Activated T-cell treated with anti-CD3 and anti-CD28 coated beads for 48 hours (primary cell): ENCODE data around the gene KIF13A.
A peak's percentile ranks its signal among the peaks of the same experiment; 100 is the strongest.
"Not testable (repeated sequence)": the region's sequence is repeated elsewhere in the genome, so short reads cannot be mapped to it uniquely, and the experiment has no call there.

Experiments used
- DNase-seq: peaks from one replicate; pipeline ENCODE4 v3.0.0-alpha.2; 2020; ENCODE audit warnings: low read depth

The KIF13A gene

DNA sequence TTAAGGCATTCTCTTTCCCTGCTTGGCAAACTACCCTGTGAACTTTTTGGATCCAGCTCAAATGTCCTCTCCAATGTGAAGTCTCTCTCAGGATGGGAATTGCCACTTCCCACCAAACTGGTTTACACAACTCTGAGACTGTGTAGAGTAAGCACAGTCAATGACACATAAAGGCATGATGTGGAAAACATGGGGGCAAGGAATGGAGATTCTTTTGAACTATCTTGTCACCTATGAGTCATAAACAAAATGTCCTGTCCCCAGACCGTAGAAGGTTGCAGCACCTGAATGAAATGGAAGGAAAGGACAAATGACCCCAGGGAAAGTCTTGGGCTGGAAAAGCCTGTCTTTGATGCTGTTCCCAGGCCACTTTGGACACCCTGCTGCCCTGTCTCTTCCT lies 11.0 kb upstream of the KIF13A start:
- no peak for DNase-seq

DNA sequence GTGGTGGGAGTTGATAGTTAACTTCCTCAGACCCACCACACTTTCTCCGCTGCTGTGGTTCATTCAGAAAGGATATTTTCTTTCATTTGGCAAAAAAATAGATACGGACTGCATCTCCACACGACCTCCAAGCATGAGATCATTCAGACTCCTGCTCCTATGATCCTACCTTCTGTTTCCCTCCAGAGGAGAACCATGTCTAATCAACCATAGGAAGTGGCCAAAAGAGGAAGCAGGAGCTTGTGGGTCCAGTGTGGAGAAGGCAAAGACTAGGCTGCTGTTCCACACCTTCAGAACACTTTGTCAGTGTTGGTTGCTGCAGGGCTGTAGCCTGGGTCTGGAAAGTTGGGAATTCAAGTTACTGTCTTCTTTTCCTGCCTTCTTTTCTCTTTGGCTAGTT lies 10.6 kb upstream of the KIF13A start:
- DNase-seq = no peak

DNA sequence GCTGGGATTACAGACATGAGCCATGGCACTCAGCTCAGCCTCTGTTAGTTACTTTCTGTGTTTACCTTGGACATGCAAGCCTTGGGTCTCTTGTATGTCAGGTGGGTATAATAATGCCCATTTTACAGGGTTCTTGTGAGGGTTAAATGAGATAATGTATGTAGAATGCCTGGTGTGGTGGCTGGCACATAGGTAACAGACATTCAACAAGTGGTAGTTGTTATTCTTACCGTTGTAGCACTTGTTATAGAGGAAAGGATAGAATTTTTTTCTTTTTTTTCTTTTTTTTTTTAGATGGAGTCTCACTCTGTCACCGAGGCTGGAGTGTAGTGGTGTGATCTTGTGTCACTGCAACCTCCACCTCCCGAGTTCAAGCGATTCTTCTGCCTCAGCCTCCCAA lies 8.0 kb upstream of the KIF13A start:
- DNase-seq = no peak

DNA sequence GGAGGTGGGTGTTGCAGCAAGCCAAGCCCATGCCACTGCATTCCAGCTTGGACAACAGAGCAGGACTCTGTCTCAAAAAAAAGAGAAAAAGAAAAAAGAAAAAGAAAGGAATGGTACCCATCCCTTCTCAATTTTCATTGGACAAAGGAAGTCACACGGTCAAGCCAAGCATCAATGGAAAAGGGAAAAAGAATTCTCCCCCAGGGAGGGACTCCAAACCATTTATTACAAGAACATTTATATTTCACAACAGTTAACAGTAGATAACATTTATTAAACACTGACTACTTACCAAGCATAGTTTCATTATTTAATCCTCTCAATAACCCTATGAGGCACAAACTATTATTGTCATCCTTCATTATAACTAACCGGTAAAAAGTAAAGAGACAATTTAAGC lies 6.6 kb upstream of the KIF13A start:
- DNase-seq = no peak

DNA sequence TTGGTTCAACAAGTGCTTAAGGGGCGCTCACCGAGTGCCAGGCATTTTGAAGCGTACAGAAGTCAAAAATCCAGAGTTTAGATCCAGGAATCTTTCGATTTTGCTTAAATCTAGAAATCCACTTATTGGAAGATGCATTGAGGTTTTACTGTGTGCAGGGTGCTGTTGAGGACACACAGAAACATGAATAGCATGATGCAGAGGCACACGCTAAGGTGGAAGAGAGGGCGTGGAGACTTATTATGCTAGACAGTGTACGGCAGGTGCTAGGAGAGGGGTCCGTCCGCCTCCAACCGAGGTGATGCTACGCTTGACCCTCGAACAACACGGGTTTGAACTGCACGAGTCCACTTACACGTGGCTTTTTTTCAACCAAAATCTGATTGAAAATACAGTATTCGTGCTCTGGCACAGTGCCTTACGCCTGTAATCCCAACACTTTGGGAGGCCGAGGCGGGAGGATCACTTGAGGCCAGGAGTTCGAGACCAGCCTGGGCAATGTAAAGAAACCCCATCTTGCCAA lies 1.0 kb upstream of the KIF13A start:
- no peak for DNase-seq

DNA sequence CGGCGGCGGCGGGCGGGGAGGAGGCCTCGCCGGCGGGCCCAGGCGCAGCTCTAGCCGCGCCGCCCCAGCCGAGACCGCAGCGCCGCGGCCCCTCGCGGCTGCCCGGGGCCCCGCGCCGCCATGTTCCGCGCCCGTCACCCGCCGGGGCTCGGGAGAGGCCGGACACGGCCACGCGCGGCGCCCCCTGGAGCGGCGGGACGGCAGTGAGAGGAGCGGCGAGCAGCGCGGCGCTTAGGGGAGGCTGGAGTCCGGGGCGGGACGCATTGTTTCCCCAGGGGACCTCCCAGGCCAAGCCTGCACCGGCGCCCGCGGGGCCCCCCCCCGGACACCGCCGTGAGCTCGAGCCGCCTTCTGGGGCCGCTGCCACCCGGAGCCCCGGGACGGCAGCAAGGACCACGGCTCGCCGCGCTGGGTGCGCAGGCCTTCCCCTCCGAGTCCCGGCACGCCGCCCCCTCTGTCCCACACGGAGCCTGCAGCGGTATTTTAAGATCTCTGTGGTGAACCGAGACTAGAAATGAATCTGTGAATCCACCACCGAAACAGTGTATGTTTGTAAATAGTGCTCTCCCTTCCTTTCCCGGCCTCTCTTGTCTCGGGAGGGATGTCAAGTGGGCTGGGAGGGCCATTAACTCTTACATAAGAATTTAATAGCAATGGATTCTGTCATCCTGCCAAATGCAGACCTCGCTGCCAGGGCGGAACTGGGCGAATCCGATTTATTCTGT lies 424 bp upstream of the KIF13A start:
- DNase-seq = peak; percentile 51

DNA sequence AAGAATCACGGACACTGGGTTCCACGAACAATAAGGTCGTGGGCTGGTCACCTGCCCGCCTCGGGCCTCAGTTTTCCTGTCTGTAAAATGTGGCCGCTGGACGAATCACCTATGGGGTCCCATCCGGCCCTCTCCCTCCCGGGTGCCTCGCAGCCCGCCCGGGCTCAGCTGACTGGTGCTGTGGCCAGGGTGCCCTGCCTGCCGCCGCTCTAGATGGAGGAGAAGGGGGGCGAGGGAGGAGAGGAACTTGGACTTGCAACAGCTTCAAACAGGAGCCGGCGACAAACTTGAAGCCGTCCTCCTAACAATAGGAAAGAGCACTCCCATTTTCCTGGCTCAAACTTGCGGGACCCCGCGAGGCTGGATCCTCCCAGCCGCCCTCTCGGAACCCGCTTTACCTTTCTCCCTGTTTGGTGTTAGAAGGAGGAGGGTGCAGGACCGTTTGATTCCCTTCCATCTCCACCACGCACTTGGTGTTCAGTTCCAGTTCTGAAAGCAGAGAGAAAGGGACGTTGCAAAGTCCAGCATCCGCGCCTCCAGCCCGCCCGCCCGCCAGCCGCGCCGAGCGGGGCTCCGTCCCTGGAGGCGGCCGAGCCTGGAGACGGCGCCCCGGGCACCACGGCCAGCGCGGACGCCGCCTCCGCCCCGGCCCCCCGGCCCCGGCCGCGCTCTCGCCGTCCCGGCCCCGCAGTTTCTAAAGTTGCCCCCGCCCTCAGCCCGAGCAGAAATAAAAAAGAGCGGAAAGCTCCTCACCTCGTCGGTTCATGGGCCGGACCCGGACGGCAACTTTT lies 584 bp downstream of the KIF13A start:
- DNase-seq = no peak

DNA sequence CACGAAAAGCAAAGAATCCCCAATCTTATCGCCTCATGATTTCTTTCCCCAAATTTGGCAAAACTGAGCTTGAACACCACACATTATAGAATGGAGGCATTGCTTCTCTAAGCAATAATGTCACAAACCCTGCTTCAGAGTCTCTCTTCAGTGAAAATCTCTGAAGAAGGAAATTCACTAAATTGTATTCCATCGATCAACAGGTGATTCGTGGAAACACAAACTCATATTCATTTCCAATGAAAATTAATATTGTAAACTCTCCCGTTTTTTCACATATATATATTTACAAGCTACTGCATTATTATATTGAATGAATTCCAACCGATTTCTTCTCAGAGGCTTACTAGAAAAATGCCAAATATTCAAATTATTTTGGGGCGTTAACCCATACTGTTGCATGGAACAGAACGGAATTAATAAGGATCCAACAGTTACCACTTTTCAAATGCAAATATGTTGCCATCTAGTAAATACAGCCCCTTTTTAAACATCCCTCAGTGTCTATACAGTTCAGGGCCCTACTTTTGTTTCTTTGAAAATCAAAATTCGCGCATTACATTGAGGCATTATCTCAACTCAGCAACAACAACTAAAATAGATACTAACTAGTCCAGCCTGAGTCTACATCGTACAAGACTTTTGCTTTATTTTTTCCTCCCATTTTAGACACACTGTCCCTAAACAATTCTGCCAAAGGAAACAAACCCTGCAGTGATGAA lies 1.3 kb downstream of the KIF13A start:
- DNase-seq = no peak

DNA sequence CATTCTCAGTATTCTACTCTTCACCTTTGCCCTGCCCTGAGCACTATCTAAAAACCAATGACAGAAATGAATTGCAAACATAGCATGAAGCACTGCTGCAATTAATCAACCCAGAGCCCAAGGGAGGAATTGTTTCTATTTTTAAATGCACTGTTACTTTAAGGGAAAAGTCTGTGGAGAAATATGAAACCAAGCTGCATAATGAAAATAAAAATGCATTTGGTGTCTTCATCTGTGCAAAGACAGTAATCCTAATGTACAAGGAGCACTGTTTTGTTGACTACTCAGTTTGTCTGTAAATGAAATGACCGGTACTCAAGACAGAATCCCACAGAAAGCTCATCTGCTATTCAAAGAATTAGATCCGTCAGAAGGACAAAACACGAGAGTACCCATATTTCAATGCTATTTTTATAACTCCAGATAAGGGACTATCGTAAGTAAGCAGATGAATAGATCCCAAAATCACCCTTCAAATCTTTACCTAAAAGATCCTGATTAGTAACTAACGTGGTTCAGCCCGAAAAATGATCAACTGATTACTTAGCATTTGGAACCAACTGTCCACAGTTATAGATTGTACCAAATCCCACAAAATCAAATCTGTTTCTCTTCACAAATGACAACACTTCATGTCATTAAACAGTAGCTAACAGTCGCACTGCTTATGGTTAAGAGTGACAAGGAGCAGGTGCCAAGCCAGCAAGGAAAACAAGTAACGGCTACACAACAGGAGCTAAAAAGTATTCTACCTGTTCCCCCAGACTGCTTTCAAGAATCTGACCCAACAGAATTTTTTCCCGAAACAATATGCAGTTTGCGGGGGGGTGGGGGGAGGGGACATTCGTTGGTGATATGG lies 2.4 kb downstream of the KIF13A start:
- no peak for DNase-seq

DNA sequence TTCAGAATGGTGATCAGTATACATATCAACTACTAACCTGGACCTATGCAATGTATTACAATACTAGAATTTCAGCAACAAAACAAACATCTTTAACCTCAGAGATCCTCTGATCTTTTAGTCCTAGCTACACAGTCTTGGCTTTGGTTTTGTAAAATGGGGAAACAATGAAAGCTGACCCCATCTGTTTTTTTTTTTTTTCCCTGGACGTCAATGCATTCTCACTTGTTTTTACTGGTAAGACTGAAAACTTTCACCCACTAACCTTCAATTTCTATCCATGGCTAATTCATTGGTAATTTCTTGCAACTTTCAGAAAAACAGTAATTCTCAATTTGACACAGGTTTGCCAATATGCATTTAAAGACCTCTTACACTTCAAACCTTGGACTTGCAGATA lies 3.0 kb downstream of the KIF13A start:
- DNase-seq = no peak

DNA sequence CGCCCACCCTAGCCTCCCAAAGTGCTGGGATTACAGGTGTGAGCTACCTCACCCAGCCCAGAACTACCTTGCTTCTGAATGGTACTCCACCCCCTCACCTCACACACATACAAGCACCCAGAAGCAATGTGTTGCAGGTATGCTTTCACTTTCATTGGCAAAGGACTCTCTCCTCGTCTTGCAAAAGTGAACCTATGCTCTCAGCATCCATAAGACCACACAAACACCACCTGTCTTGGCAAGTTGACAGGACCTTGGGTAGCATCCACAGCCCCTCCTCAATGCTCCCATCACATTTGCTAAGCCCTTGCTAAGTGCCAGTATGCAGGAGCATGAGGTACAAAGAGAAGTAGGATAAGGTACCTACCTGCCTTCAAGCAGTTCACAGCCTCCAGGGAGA lies 3.7 kb downstream of the KIF13A start:
- DNase-seq = no peak

DNA sequence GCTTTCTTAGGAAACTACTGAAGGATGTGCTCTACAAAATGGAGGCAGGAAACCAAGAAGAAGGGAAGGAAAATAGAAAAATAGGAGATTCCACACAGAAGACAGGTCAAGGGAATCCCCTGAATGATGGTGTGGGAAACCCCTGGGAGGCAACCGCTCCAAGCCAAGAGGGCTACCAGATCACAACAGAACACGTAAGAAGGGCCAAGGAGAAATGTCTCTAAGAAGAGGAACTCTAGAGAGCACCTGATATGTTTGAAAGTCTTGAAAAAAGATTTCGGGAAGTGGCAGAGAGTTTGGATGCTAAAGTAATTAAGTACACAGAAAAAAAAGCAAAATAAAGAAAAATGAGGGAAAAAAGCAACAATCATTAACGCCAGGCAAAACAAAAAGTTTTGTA lies 7.1 kb downstream of the KIF13A start:
- no peak for DNase-seq

DNA sequence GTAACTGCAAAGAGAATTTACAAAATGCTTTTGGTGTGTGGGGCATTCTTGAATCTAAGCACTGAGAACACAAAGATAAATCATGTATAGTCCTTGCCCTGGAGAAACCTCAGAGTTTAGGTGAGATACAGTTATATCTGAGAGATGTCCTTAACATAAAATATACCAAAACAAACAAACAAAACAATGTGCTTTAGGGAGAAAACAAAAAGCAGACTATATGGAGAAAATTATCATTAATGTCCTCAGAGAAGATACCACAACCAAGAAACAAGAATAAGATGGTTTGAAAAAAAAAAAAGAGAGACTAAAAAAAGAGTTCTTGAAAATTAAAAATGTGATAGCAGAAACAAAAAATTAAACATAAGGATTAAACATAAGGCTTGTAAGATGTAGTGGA lies 8.0 kb downstream of the KIF13A start:
- DNase-seq = no peak

DNA sequence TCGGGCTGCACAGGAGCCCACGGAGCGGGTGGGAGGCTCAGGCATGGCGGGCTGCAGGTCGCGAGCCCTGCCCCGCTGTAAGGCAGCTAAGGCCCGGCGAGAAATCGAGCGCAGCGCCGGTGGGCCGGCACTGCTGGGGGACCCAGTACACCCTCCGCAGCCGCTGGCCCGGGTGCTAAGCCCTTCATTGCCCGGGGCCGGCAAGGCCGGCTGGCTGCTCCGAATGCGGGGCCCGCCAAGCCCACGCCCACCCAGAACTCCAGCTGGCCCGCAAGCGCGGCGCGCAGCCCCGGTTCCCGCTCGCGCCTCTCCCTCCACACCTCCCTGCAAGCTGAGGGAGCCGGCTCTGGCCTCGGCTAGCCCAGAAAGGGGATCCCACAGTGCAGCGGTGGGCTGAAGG lies 11.2 kb downstream of the KIF13A start:
- not testable (repeated sequence) for DNase-seq

DNA sequence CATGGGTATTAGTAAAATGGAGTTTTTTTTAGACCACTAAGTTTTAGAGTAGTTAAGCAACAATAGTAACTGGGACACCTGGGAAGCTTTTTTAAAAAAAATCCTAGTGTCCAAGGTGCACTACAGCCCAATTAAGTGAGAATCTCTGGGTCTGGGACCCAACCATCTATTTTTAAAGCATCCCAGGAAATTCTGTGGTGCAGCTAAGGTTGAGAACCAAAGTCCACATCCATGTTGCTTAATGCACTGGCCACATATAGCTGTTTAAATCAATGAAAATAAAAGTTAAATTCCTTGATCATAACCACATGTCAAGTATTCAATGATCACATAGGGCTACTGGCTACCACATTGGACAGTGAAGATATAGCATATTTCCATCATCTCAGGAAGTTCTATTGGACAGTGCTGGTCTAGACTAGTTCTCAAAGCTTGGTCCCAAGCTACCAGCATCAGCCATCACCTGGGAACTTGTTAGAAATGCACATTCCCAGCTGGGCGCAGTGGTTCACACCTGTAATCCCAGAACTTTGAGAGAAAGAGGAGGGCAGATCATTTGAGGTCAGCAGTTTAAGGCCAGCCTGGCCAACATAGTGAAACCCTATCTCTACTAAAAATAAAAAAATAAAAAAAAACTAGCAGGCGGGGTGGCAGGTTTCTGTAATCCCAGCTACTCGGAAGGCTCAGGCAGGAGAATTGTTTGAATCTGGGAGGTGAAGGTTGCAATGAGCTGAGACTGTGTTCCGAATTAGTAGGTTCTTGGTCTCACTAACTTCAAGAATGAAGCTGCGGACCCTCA lies 12.7 kb downstream of the KIF13A start:
- no peak for DNase-seq

DNA sequence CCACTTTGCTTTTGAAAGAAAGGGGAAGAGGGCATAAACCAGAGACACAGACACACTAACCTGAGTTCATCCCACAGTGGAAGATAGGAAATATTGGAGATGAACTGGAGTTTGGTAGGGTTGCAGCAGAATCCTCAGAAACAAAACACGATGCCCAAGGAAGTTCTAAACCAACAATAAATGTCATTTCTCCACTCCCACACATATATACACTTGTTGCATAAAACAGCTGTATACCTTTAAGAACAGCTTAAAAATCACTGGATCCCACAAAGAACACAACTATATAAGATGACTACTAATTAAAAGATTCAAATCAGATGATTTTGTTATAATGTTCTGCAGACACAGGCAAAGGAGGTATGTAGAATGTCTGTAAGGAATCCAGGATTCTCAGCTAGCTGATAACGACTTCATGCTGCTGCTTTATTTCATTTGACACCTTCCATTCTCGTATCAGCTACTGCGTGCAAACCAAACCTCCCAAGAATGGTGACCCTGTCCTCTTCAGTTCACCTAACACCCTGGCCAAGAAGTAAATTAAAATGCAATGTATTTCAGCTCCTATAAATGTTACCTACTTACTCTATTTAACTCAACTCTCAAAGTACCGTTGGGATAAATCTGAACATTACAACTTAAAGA lies 14.3 kb downstream of the KIF13A start:
- no peak for DNase-seq

DNA sequence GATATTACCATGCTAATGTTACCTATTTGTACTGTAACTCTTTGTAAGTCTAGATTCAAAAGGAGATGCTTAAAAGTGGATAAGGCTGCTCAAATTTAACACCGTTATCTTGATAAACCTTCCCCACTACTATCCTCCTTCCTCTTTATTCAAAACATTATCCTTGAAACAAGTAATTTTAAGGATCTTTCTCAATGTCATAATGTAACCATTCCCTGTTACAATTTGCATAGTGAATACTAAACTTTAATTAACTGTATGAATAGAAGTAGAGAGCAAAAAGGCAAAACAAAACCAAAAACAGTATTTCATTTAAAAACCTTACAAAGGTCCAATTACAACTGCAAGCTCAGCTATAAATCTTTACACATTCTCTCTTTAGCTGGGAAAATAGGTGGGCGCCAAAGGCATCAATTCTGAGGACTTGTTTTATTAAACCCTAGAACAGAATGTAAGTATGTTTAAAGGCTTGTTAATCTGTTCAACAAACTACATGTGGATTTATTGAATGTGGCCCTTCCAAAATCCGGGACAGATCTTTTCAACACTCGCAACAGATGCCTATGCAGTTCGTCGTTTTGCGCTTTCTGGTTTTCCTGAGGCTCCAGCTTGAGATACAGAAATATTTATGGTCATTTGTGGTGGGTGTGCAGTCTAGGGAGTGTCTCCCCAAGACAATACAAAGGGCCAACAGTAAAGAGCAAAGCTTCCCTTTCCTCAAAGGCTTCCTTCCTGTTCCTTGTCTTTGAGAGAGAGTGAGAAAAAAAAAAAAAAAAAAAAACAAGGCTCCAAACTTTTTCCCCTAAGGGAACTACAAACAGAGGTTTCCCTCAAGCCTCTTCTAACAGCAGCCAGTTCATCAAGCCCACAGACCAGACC lies 15.1 kb downstream of the KIF13A start:
- DNase-seq = no peak

DNA sequence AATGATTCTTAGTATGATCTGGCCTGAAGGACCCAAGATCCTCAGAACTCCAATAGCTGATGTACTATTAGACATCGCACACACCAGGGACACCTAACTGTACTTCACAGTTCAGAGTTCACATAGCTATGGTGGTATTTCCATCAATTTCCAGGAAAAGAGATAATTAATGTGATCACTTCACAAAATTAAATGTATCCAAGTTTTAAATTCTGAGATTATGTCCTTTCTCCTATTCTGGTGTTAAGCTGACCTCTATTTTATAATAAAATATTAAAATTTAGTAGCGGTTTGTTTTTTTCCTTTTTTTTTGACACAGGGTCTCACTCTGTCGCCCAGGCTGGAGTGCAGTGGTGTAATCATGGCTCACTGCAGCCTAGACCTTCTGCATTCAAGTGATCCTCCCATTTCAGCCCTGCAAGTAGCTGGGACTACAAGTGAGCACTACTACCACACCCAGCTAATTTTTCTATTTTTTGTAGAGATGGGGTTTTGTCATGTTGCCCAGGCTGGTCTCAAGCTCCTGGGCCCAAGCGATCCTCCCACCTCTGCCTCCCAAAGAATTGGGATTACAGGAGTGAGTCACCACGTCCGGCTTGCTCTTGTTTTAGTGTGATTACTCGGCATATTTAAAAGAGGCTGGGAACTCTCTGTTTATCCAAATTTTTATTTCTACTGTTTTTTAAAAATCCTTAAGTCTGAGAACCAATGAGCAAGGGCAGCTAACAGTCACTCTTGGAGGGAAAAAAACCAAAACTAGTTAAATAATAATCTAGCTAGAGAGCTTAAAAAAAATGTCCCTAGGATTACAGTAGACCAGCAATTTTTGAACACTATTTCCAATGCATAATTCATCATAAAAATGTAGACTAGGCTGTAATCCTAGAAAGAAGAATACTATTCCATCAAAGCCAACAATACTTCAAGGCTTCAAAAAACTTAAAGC lies 16.0 kb downstream of the KIF13A start:
- DNase-seq = no peak
